ENCODE measurements around the gene RAB11FIP2.

DNA sequence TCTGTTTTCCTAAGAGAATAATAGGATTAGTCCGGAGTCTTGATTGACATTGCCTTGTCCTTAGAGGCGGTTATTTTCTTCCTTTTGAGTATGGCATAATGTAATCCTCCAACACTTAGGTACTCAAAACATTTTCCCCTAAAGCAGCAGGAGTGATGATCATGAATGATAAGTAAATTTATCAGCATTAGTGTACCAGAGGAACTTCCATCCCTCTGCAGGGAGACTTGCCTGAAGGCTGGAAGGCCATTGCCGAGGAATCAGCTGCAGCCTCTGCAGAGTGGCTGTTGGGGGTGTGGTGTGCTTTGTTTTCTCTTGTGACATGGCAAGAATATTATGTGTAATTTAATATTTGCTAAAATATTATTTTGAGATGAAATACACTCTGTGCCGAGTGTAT lies 56.8 kb downstream of the RAB11FIP2 start:
- TF ChIP-seq, protein P1, sequence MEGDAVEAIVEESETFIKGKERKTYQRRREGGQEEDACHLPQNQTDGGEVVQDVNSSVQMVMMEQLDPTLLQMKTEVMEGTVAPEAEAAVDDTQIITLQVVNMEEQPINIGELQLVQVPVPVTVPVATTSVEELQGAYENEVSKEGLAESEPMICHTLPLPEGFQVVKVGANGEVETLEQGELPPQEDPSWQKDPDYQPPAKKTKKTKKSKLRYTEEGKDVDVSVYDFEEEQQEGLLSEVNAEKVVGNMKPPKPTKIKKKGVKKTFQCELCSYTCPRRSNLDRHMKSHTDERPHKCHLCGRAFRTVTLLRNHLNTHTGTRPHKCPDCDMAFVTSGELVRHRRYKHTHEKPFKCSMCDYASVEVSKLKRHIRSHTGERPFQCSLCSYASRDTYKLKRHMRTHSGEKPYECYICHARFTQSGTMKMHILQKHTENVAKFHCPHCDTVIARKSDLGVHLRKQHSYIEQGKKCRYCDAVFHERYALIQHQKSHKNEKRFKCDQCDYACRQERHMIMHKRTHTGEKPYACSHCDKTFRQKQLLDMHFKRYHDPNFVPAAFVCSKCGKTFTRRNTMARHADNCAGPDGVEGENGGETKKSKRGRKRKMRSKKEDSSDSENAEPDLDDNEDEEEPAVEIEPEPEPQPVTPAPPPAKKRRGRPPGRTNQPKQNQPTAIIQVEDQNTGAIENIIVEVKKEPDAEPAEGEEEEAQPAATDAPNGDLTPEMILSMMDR (conservative IDR thresholded peaks at IDR 0.05; ENCODE audit: low read depth, low read length): no peak
- TF ChIP-seq EZH2 (IDR thresholded peaks at IDR 0.05; ENCODE audit: borderline replicate concordance, low read depth, low read length, poor library complexity, severe bottlenecking): no peak

Measured in A673 (cell line).